Measurements from ENCODE around the gene CPSF3. TPM values are rescaled to one million over a fixed set of nuclear protein-coding genes. Genes with fewer than 3 reads are reported as not detected.

Gene CPSF3
- total and polyA plus RNA-seq, 2 donors from 2014 or later = 27.3 to 27.5 TPM

DNA sequence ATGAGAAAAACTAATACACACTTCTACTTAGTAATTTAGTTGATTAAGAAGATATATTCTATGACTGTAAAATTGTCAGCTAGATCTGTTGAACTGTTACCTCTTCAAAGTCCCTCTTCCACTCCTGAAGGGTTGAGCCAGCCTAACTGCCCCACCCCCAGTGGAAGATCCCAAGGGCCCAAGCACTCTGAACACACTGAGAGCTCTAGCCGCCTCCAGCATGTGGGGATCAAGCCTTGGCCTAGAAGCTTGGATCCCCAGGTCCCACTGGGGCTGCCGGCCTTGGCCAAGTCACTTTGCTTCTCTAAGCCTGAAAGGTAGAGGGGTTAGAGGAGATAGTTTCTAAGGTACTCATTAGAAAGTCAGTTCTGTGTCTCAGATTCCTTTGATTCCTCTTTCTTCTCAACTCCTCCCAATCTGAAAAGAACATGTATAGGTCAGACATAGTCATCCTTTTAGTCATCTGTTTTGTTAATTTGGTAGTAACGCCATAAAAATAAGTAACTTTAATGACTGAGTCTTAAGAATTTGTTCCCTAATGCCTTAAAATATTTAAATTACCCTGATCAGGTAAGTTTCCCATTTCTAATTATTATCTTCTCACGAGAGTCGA is 5.6 kb downstream of the CPSF3 start:
- no peak for FAIRE-seq
- peaks cover 3 to 9% (median 3%) of the 10 kb centered on the region in 3 donors for H3K4me1 ChIP-seq (ENCODE audit: control insufficient read depth in 2 of 3, insufficient read depth in 2 of 3, low read depth in 1 of 3, low read length in 3 of 3)

GRCh38 chr2:9430316-9431293 is 7.2 kb downstream of the CPSF3 start:
- DNase-seq (no peak), FAIRE-seq (no peak)
- Histone ChIP-seq H3K36me3 (ENCODE audit: control insufficient read depth in 2 of 3, insufficient read depth in 3 of 3, low read length in 3 of 3) (peaks cover 8 to 20% (median 11%) of the 10 kb centered on the region in 3 donors), H3K27ac (ENCODE audit: low read depth in 2 of 2, low read length in 2 of 2) (no peak overlapping the region), H3K4me1 (ENCODE audit: control insufficient read depth in 2 of 3, insufficient read depth in 2 of 3, low read depth in 1 of 3, low read length in 3 of 3) (no peaks in the 10 kb centered on the region), H3K4me3 (ENCODE audit: low read length in 3 of 3) (no peak overlapping the region), H3K9ac (ENCODE audit: low read length in 3 of 3) (no peak overlapping the region), H3K27me3 (ENCODE audit: control insufficient read depth, insufficient read depth, low read length) (no peaks in the 10 kb centered on the region), H3K9me3 (ENCODE audit: control insufficient read depth in 2 of 3, insufficient read depth in 1 of 3, low read length in 3 of 3) (no peaks in the 10 kb centered on the region)
- TF ChIP-seq CTCF (IDR thresholded peaks at IDR 0.05; ENCODE audit: borderline replicate concordance, extremely low read depth, insufficient read depth) = no peak
- intact Hi-C loops (cut with DNase I) = no loop called here

More for the DNA sequence above, 5.6 kb downstream of the CPSF3 start:
- H3K27me3 ChIP-seq (ENCODE audit: control insufficient read depth, insufficient read depth, low read length) = no peaks in the 10 kb centered on the region
- TF ChIP-seq CTCF (IDR thresholded peaks at IDR 0.05; ENCODE audit: borderline replicate concordance, extremely low read depth, insufficient read depth) = no peak
- H3K27ac ChIP-seq (ENCODE audit: low read depth in 2 of 2, low read length in 2 of 2) = no peak overlapping the region
- H3K4me3 ChIP-seq (ENCODE audit: low read length in 3 of 3) = no peak overlapping the region
- peaks cover 8 to 20% (median 11%) of the 10 kb centered on the region in 3 donors for H3K36me3 ChIP-seq (ENCODE audit: control insufficient read depth in 2 of 3, insufficient read depth in 3 of 3, low read length in 3 of 3)
- DNase-seq = no peak
- H3K9me3 ChIP-seq (ENCODE audit: control insufficient read depth in 2 of 3, insufficient read depth in 1 of 3, low read length in 3 of 3) = no peaks in the 10 kb centered on the region
- H3K9ac ChIP-seq (ENCODE audit: low read length in 3 of 3) = no peak overlapping the region
- intact Hi-C loops (cut with DNase I) = no loop called here

- FAIRE-seq (no peak), DNase-seq (no peak)
- TF ChIP-seq CTCF (IDR thresholded peaks at IDR 0.05; ENCODE audit: borderline replicate concordance, extremely low read depth, insufficient read depth) = no peak
- intact Hi-C loops (cut with DNase I) = no loop called here
- H3K27me3 ChIP-seq (ENCODE audit: control insufficient read depth, insufficient read depth, low read length) = no peaks in the 10 kb centered on the region
- no peaks in the 10 kb centered on the region for H3K4me1 ChIP-seq (ENCODE audit: control insufficient read depth in 2 of 3, insufficient read depth in 2 of 3, low read depth in 1 of 3, low read length in 3 of 3)
- H3K36me3 ChIP-seq (ENCODE audit: control insufficient read depth in 2 of 3, insufficient read depth in 3 of 3, low read length in 3 of 3) = peaks cover 15 to 31% (median 18%) of the 10 kb centered on the region in 3 donors
- H3K27ac ChIP-seq (ENCODE audit: low read depth in 2 of 2, low read length in 2 of 2) = no peak overlapping the region
- no peaks in the 10 kb centered on the region for H3K9me3 ChIP-seq (ENCODE audit: control insufficient read depth in 2 of 3, insufficient read depth in 1 of 3, low read length in 3 of 3)
- H3K9ac ChIP-seq (ENCODE audit: low read length in 3 of 3) = no peak overlapping the region
- no peak overlapping the region for H3K4me3 ChIP-seq (ENCODE audit: low read length in 3 of 3)
Measured at GRCh38 chr2:9434489-9434888, 11.0 kb downstream of the CPSF3 start.
